Right lobe of liver (tissue), 6 donors: ENCODE data around the gene COL21A1. TPM values are rescaled to one million over a fixed set of nuclear protein-coding genes. Genes with fewer than 3 reads are reported as not detected.

Source experiments
- ATAC-seq, 4 donors: fragments of 200-7000 bp; cut with Tn5 transposase; one replicate each; pipeline ENCODE4 v1.9.1; 2020; ENCODE audit warnings: mild to moderate bottlenecking in 4 of 4, moderate library complexity in 4 of 4
- DNase-seq, 3 donors: peaks; one replicate each; pipeline ENCODE4 v3.0.0-alpha.2; 2020
- H3K27ac ChIP-seq, 3 donors: fragments of 200-600 bp; one replicate each; pipeline ENCODE4 v1.8.0; 2022
- H3K27me3 ChIP-seq, 2 donors: fragments of 200-600 bp; one replicate each; pipeline ENCODE4 v1.8.0; 2022
- H3K36me3 ChIP-seq, 4 donors: fragments of 200-600 bp; sonication (generic) in 1 of 4; one replicate each; pipeline versions ENCODE4 v1.5.1 to v1.8.0; 2017 to 2022; ENCODE audit warnings: control low read depth in 1 of 4
- H3K4me1 ChIP-seq, 4 donors: fragments of 200-600 bp; sonication (generic) in 1 of 4; one replicate each; pipeline versions ENCODE4 v1.5.1 to v1.8.0; 2017 to 2022; ENCODE audit warnings: control low read depth in 1 of 4
- H3K4me3 ChIP-seq, 3 donors: fragments of 200-600 bp; one replicate each; pipeline ENCODE4 v1.8.0; 2022
- H3K9me3 ChIP-seq, 4 donors: fragments of 200-600 bp; sonication (generic) in 1 of 4; one replicate each; pipeline versions ENCODE4 v1.5.1 to v1.8.0; 2017 to 2022; ENCODE audit warnings: control low read depth in 1 of 4
- POLR2A ChIP-seq: fragments of 450-650 bp; IDR thresholded peaks from one replicate; pipeline ENCODE4 v1.6.1; 2017; ENCODE audit warnings: antibody characterized with exemption, mild to moderate bottlenecking
- WGBS: methylation state at CpG from one replicate; pipeline ENCODE4 v1.1.6; 2018; ENCODE audit warnings: low coverage, low lambda C conversion rate; ENCODE audit not compliant: insufficient coverage; ENCODE audit errors: missing lambda C conversion rate; 5-methylcytosine and 5-hydroxymethylcytosine counted together
- intact Hi-C, 2 donors: fragments of 100-400 bp; cut with DNase I; formaldehyde crosslinking; loops; one replicate each; pipeline versions ENCODE4 v1.11.2 to v1.14.1; 2022
- total RNA-seq, 6 experiments: library from RNA; depleted of rRNA in 2 of 6; stranded (reverse); fragments of >200 nt in 2 of 6; fragmentation: NEBNext Ultra II Directional in 3 of 6; extraction: Animal tissue kit (Norgen Biotek cat#: 25700) in 3 of 6; gene quantifications; one replicate each; pipeline versions ENCODE4 v1.1.0 to v1.2.4, GENCODE V29; 2016 to 2023
- TF ChIP-seq, protein P1 (sequence below), 4 donors: fragments of 200-600 bp in 3 of 4; fragments of 450-650 bp in 1 of 4; IDR thresholded peaks; one replicate each; pipeline versions ENCODE4 v1.5.1 to v1.8.0; 2016 to 2022; ENCODE audit warnings: antibody characterized with exemption in 4 of 4, mild to moderate bottlenecking in 2 of 4
- donor health status: DM: no; HTN: yes; CAD: no.
- donor health status: DM: no; HTN: no; CAD: no.
- donor health status: DM: no; HTN: no; CAD: no.
- donor health status: DM: no; HTN: yes; CAD: no.
- donor health status: DM: no; HTN: yes; CAD: no.

The COL21A1 gene
- total RNA-seq, 6 experiments from 2014 or later: 0.11 to 0.73 (median 0.50) TPM

DNA sequence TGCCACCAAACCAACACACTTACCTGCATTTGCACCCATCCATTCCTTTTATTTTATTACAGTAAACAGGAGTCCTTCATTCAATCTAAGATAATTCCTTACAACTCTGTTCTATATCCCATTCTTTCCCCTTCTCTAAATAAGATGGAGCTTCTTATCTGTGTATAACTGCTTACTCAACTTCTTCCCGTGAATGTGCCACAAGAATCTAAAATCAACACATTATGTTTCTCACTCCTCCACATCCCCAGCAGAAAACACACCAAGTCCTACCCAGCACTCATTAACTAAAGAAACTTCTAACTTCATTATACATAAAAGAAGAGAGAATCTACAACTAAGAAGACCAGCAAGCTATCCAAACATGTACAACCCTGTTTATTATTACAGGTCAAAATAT, 141.1 kb downstream of the COL21A1 start:
- Histone ChIP-seq H3K4me1 (no peaks in the 10 kb centered on the region), H3K4me3 (no peak overlapping the region), H3K36me3 (no peaks in the 10 kb centered on the region), H3K27me3 (no peaks in the 10 kb centered on the region), H3K9me3 (no peaks in the 10 kb centered on the region), H3K27ac (no peak overlapping the region)
- DNase-seq (no peak), ATAC-seq (no peak)
- TF ChIP-seq POLR2A: no peak
- TF ChIP-seq, protein P1, sequence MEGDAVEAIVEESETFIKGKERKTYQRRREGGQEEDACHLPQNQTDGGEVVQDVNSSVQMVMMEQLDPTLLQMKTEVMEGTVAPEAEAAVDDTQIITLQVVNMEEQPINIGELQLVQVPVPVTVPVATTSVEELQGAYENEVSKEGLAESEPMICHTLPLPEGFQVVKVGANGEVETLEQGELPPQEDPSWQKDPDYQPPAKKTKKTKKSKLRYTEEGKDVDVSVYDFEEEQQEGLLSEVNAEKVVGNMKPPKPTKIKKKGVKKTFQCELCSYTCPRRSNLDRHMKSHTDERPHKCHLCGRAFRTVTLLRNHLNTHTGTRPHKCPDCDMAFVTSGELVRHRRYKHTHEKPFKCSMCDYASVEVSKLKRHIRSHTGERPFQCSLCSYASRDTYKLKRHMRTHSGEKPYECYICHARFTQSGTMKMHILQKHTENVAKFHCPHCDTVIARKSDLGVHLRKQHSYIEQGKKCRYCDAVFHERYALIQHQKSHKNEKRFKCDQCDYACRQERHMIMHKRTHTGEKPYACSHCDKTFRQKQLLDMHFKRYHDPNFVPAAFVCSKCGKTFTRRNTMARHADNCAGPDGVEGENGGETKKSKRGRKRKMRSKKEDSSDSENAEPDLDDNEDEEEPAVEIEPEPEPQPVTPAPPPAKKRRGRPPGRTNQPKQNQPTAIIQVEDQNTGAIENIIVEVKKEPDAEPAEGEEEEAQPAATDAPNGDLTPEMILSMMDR (IDR thresholded peaks at IDR 0.05): no peak
- intact Hi-C loops: no loop called here
- 25% methylated on average over 1 of the region's 1 CpG for WGBS

DNA sequence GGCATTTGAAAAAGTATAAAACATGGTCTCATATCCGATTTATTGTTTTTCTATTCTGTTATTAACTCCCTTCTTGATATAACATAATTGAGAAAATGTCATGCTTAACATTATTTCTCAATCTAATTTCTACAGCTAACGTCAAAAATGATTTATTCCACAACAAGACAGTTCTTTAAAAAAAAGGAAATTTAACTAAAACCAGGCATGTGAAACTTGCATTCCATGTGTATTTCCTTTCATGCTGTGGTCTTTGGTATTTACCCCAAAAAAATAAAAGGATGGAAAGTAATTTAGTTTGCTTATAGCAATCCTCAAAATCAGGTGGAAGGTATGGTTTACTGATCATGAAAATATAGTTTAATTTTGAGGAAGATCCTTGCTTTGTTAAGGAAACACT, 142.8 kb downstream of the COL21A1 start:
- H3K4me3 ChIP-seq: no peak overlapping the region
- H3K27ac ChIP-seq: no peak overlapping the region
- TF ChIP-seq, protein P1 (IDR thresholded peaks at IDR 0.05): no peak
- no peak for TF ChIP-seq POLR2A
- H3K27me3 ChIP-seq: no peaks in the 10 kb centered on the region
- 28% methylated on average over 2 of the region's 2 CpGs for WGBS
- H3K36me3 ChIP-seq: no peaks in the 10 kb centered on the region
- no peak for ATAC-seq
- intact Hi-C loops: no loop called here
- H3K4me1 ChIP-seq: no peaks in the 10 kb centered on the region
- no peak for DNase-seq
- no peaks in the 10 kb centered on the region for H3K9me3 ChIP-seq

DNA sequence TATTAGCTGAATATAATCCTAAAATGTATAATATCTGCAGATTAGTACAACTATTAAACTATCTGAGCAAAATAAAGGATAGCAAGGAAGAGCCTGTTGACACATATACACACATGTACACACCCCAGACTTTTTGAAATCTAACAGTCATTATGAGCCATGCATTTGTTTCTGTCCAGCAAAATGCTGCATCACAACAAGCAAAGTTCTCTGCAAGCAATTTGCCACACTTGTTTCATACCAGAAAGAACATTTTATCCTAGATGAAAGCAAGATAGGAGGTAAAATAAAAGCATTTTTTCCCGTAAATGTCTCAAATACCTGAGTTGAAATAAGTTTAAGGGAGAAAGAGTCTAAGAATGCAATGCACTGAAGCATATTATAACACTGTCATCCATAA, 145.2 kb downstream of the COL21A1 start:
- Histone ChIP-seq H3K4me1 (no peaks in the 10 kb centered on the region), H3K9me3 (no peaks in the 10 kb centered on the region), H3K4me3 (no peak overlapping the region), H3K27me3 (no peaks in the 10 kb centered on the region), H3K36me3 (no peaks in the 10 kb centered on the region), H3K27ac (no peak overlapping the region)
- TF ChIP-seq, protein P1 (IDR thresholded peaks at IDR 0.05): no peak
- TF ChIP-seq POLR2A: no peak
- 77% methylated on average over 1 of the region's 1 CpG for WGBS
- no peak for ATAC-seq
- no peak for DNase-seq
- intact Hi-C loops: no loop called here

DNA sequence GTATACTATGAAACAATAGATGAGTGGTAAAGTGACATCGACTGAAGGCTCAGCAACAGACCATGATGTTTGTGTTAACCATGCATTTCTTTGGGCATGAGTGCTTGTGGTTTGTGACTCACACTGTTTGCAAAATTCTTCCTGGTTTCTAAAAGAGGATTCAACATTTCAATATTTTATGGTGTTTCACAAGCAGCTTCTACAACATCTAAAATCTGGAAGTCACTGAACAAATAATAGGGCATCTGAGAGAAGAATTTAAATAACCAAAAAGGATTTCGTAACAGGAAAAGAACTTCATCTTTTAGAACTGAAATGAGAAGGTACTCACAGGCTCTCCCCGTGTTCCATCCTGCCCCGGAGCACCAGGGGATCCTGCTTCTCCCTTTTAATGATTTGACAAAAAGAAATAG, 146.2 kb downstream of the COL21A1 start:
- Histone ChIP-seq H3K27ac (no peak overlapping the region), H3K9me3 (no peaks in the 10 kb centered on the region), H3K36me3 (no peaks in the 10 kb centered on the region), H3K27me3 (no peaks in the 10 kb centered on the region), H3K4me1 (no peaks in the 10 kb centered on the region), H3K4me3 (no peak overlapping the region)
- 34% methylated on average over 4 of the region's 4 CpGs for WGBS
- DNase-seq (no peak), ATAC-seq (peak in 1 of 4 donors; percentile 37)
- intact Hi-C loops: no loop called here
- TF ChIP-seq POLR2A: no peak
- TF ChIP-seq, protein P1 (IDR thresholded peaks at IDR 0.05): no peak
